ENCODE data around the gene LRCH2. TPM values are rescaled to one million over a fixed set of nuclear protein-coding genes. Genes with fewer than 3 reads are reported as not detected.

Gene LRCH2, protein sequence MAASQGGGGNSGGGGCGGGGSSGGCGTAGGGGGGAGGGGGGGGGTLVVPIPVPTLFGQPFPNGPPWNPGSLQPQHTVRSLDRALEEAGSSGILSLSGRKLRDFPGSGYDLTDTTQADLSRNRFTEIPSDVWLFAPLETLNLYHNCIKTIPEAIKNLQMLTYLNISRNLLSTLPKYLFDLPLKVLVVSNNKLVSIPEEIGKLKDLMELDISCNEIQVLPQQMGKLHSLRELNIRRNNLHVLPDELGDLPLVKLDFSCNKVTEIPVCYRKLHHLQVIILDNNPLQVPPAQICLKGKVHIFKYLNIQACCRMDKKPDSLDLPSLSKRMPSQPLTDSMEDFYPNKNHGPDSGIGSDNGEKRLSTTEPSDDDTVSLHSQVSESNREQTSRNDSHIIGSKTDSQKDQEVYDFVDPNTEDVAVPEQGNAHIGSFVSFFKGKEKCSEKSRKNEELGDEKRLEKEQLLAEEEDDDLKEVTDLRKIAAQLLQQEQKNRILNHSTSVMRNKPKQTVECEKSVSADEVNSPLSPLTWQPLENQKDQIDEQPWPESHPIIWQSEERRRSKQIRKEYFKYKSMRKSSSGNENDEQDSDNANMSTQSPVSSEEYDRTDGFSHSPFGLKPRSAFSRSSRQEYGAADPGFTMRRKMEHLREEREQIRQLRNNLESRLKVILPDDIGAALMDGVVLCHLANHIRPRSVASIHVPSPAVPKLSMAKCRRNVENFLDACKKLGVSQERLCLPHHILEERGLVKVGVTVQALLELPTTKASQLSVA
- total RNA-seq = not detected

DNA sequence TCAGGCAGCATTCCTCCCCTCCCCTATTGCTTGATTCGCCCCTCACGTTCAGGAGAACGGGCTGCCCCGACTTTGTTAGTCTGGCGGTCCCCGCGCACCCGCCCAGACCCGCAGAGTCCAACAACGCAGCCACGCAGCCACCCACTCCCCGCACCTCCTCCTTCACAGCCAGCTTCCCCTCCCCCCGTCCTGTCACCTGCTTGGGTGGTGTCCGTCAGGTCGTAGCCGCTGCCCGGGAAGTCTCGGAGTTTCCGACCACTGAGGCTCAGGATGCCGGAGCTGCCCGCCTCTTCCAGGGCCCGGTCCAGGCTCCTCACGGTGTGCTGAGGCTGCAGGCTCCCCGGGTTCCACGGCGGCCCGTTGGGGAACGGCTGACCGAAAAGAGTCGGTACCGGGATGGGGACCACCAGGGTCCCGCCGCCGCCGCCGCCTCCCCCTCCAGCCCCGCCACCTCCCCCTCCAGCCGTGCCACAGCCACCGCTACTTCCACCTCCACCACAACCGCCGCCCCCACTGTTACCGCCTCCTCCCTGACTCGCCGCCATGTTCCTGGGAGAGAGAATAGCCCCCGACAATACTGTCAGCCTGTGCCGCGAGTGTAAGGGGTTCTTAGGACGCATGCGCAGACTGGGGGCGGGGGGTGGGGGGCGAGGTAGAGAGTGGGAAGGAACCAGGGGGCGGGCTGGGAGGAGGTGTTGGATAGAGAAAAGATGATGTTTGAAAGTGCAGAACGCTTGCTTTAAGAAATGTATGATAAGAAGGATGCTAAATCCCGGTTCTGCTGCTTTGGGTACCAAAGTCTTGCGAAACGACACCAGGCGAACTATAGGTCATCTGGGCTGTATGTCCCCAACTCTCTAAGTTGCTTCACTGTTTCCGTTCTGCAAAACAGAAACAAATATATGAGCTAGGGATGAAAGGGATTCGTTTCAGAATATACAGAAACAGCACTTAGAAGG, at the start of gene LRCH2:
Gene LRCH2, minus strand, starts transcription at position 600 of the 959 bp plus-strand sequence. Its CDS starts 55 bp downstream, at position 545.

GRCh38 chrX:115189110-115189509, 44.8 kb downstream of the LRCH2 start, which contains the start of gene RBMXL3:
RBMXL3 (plus strand) TSS chrX:115189410; CDS start chrX:115189442, 32 bp downstream.

Other genes starting within 250 kb of the LRCH2 start
- not detected for gene IL13RA2, start 216.5 kb downstream of the LRCH2 start, total RNA-seq
- gene RBMXL3, start 44.7 kb downstream of the LRCH2 start, total RNA-seq = not detected
- not detected for gene LUZP4, start 55.6 kb upstream of the LRCH2 start, total RNA-seq

Measured in activated naive CD4-positive, alpha-beta T cell treated with anti-CD3 and anti-CD28 coated beads, Interleukin-2, amount 10 ng/mL, durations not matched to agents 5 hours and 36 hours (primary cell).